GM18505 (cell line): ENCODE measurements around the gene GAB1.
"Not testable (repeated sequence)": the region's sequence is repeated elsewhere in the genome, so short reads cannot be mapped to it uniquely, and the experiment has no call there.

Experiments
- ATAC-seq: cut with Tn5 transposase; IDR thresholded peaks from one replicate; pipeline ENCODE4 v1.9.1; 2021; ENCODE audit not compliant: unreplicated experiment
- POLR2A ChIP-seq: IDR thresholded peaks from 4 replicates; pipeline ENCODE4 v1.6.1; 2011; ENCODE audit warnings: borderline replicate concordance; ENCODE audit not compliant: insufficient read depth, insufficient read length; ENCODE audit errors: extremely low read depth

GAB1 gene

DNA sequence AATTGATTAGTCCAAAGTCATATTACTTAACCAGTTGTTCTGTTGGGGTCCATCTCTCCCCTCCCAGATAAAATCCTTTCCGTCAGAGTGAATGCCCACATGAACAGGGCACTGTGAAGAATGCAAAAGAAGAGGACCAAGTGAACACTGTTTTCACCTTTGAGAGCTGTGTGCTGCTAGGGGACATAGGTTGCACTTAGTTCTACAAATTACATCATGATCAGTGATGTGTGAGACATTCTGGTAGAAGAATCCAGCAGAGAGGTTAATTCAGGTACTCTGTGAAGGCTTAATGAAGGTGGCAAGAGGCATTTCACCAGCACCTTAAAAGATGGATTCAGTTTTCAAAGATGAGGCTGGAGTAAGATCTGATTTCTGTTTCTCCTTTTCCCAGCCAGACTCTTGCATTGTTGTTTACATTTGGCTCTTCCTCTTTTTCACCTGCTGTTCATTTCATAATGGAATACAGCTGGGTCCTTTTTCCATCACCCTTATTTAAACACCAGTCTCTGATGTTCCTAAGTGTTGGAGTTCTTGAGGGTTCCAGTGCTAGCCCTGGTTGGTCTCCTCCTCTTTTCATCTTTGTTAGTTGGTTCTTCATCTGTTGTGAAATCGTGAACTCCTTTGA lies 10.9 kb downstream of the GAB1 start:
- ATAC-seq, result no peak
- no peak for TF ChIP-seq POLR2A

DNA sequence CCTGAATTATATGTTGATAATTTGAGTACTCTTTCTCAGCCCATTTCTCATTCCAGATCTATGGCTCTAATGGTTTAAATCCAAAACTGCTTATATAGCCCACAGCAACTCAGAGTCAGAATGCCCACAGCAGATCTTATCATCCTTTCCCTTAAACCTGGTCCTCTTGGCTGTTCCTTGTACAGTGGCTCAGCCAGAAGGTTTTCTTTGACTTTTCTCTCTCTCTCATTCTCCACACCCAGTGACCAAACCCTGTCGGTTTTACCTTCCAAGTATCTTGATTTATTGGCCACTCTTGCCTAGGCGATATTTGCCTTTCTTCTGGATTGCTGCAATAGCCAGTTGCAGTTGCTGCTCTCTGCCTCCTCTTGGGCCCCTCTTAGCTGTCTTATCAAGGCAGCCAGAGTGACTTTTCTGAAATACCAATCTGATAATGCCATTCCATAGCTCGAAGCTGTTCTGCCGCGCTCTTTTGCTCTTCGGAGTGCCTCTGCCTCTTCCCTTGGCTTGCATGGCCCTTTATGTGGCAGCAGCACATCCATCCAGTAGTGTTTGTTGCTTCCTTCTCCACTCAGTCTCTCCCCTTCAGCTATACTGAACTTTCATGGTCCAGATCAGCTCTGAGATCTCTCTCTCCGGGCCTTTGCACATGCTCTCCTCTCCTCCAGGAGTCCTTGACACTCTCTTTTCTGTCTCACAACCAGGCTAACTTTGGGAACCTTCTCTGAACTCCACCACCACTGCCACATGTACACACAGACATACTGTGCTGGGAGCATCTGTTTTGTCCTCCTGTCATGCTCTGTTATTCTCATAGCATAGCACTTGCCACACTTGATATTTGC lies 11.8 kb downstream of the GAB1 start:
- no peak for TF ChIP-seq POLR2A
- no peak for ATAC-seq

DNA sequence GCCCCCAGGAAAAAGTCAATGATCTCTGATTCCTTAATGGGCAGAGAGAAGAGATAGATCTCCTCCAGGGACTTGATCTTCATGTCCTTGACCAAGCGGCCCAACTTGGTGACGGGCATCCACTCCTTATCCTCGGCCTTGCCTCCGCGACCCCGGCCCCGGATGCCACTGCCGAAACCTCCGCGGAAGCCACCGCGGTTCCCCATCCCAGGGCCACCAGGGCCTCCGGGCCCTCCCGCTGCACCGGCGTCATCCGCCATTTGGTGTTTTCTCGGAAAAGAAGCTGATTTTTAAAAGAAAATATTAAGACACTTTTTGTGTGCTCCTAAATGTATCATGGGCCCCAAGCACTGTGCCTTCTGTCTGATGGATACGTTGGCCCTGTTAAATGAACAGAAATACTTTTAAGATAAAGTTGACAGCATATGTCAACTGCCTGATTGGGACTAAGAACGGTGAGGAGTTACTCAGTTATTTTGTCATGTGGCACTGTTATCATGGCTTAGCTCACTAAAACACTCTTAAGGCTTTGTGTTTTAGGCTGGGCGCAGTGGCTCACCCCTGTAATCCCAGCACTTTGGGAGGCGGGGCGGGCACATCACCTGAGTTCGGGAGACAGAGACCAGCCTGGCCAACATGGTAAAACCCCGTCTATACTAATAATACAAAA lies 13.3 kb downstream of the GAB1 start:
- not testable (repeated sequence) for ATAC-seq

DNA sequence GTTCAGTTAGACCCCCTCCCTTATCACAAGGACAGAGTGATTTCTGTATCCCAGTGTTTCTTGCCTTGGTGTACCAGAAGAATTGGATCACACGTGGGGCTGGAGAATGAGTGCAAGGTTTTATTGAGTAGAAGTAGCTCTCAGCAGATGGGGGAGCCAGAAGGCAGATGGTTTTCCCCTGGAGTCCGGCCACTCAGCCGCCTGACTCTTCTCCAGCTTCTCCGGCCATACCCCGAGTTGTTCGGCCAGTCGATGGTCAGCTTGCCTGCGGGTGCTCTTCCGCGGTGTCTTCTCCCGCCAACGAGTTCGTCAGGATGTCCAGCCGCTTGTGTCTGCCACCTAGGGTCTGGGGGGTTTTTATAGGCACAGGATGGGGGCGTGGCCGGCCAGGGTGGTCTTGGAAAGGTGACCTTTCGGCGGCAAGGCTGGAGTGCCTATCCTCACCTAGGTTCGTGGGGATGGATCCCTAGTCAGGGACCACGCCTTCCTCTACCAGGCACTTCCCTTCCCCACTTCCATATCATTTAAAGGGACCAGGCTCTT lies 14.5 kb downstream of the GAB1 start:
- TF ChIP-seq POLR2A, result no peak
- ATAC-seq, result no peak

DNA sequence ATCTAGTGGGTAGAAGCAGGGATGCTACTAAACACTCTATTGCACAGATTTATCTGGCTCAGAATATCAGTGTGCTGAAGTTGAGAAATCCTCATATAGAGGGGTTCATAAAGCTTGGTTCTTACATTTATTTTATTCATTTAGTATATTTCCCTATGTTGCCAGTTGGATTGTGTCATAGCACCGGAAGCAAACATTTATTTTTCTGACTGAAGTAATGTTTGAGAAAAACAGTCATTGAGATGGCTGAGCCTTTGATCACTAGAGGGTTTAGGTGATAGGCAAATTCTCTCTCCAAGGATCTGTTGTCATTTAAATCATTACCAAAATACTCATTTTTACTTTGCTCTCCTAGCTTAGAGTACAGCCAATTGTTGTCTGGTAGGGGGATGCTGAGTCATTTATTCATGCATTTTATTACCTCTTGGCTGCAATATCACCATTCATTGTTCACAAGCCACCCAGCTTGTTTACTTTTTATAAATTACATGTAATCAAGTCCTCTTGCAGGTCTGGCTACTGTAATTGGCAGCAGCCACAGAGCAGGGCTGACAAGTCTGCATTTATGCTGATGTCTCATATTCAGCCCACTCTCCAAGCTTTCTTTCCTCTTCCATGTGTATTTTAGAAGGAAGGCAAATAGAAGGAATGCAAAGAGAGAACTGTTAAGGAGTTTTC lies 15.2 kb downstream of the GAB1 start:
- no peak for ATAC-seq
- TF ChIP-seq POLR2A, result no peak

DNA sequence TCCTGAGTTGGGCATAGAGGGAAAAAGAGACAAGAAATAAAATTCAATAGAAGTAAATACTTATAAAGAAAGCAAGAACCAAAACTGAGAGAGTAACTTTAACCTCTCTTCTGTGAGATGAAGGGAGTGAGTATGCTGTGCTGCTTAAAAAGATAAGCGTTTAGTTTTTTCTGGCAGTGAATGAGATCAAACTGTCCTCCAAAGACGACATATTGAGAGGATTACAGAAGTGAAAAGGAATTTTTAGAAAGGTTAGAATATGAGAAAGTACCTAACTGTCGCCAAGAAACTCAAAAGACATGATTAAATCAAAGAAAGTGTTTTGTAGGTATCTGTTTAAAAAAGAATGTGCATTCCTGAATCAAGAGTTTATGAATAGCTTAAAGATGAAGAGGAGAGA lies 16.0 kb downstream of the GAB1 start:
- ATAC-seq, result no peak
- no peak for TF ChIP-seq POLR2A

DNA sequence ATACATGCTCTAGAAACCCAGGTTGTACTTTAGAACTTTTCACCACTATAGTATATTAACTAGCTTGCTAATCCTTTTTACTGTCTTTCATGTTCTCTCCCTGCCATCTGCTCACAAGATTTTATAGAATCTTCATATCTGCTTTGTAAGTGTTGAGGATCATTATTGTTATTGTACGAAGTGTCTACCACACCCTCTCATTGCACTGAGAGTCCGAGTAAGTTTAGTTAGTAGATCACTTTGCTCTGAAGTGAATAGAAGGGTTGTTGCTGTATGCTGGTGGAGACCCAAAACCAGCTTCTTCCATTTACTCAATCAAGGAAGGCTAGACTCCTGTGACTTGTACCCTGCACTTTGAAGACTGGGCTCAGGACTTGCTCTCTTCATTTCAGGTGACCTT lies 17.1 kb downstream of the GAB1 start:
- ATAC-seq, result no peak
- no peak for TF ChIP-seq POLR2A

DNA sequence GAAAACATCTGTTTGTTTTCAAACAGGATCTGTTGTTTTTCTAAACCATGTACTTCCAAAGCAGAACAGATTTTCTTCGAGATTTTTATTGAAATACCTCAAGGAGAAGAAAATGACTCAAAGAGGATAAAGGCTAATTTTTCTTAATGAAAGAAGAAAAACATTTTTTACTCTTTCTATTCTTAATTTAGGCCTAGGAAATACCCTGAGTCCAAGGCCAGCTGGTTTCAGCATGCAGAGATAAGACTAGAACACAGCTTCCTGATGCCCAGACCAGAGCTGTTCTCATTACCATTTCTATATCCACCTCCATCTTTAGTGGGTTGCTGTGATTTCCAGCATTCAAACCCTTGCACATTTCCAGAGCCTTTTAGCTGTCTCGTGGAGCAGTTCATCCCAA lies 18.3 kb downstream of the GAB1 start:
- TF ChIP-seq POLR2A, result no peak
- no peak for ATAC-seq

DNA sequence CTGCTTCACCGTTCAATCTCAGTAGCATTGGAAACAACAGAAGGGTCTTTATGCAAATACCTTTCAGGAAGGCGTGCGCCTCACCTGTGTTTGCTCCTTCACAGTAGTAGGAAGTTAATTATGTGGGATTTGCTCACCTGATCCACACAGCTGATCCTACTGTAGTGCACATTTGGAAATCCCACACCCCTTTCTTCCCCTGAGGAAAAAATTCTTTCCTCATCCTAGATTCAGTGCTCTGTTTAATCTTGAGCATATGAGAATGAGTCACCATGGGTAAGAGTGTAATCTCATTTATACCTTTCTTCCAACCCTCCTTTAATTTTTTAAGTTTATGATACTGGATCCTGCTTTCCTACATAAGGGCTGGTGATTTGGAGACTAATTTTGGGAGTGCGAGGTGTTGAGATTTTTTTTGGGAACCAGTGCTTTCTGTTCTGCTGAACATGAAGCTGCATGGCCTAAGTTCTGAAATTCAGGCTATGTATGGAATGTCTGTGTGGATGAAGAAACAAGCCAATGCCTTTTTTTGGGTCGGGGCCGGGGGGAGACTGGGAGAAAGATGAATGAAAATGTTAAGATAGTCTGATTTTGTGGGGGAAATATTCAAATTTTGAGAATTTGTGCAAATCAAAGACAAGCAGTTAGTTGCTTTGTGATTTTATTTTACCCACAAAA lies 19.0 kb downstream of the GAB1 start:
- no peak for TF ChIP-seq POLR2A
- no peak for ATAC-seq

DNA sequence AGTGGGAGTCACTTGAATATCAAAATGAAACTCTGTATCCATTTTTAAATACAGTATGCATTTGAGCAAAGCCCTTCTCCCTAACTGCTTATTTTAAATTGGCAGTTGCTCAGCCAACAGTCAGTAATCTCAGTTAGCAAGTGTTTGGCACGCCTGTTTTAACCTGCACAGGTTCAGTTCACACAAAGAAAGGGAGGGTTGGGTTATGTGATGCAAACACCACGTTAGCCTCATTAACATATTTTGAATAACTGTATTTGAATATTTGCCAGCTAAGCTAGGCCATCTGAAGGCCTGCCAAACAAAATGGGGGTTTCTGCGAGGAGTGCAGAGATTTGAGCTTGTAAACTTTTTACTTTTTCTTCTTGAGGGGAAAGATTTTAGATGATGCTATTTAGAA lies 19.8 kb downstream of the GAB1 start:
- ATAC-seq, result no peak
- no peak for TF ChIP-seq POLR2A

DNA sequence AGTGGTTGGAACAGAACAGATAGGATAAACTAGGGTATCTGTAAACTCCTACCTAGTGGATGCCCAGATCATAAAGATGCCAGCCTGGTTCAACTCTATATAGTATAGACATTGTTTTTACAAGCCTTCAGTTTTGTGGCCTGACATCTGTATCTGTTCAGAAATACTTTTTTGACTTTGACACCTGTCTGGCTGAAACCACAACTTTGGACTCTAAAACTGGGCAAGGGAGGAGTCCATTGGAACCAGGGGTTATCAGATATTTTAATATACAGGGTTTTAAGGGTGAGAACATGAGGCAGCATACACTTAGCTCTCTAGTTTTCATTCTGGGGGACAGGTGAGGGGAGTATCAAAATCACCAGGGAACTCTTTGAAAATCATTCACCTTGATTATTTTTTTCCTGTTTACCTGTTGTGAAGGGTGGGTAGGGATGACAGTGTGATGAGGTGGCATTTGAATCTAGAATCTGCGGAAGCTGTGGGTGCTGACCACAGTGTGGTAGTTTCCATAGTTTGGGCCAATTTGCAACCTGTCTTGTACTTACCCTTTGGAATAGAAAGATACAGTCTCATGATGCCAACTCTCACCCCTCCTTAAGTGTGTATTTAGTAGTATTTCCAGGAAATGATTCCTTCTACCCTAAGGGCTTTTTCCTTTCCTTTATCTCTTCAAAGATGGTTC lies 20.6 kb downstream of the GAB1 start:
- ATAC-seq, result no peak
- no peak for TF ChIP-seq POLR2A

DNA sequence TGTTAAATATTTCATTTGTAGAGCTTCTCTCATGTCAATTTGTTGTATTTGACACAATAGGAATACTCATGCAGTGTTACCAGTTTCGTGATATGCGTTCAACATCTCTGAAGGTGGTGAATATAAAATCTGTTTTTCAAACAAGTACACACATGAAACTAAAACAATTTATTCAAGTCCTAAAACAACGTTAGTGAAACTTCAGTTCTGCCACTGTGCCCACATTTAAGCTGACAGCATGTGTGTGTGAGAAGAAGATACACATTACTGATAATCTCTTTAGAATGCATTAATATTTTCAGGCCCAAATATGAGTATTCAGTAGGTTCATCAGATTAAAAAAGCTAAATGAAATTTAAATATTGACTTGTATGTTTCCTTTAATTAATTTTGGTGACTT lies 21.7 kb downstream of the GAB1 start:
- ATAC-seq, result no peak
- no peak for TF ChIP-seq POLR2A
